Heart right ventricle (tissue), 16 donors: ENCODE measurements around the gene SP100. TPM values are rescaled to one million over a fixed set of nuclear protein-coding genes. Genes with fewer than 3 reads are reported as not detected.

Experiments used
- ATAC-seq, 8 donors: fragments of 200-7000 bp; cut with Tn5 transposase; one replicate each; pipeline ENCODE4 v1.9.1; 2020; ENCODE audit warnings: mild to moderate bottlenecking in 8 of 8, moderate library complexity in 8 of 8, moderate number of reproducible peaks in 1 of 8
- DNase-seq, 2 donors: peaks; one replicate each; pipeline ENCODE4 v3.0.0-alpha.2; 2020
- H3K27ac ChIP-seq, 10 donors: fragments of 200-600 bp; sonication (generic) in 2 of 10; one replicate each; pipeline versions ENCODE4 v1.5.0 to v1.8.0; 2020 to 2022; ENCODE audit warnings: mild to moderate bottlenecking in 3 of 10
- H3K27me3 ChIP-seq, 7 donors: fragments of 200-600 bp; one replicate each; pipeline ENCODE4 v1.8.0; 2021 to 2022; ENCODE audit warnings: mild to moderate bottlenecking in 2 of 7
- H3K36me3 ChIP-seq, 9 donors: fragments of 200-600 bp; sonication (generic) in 1 of 9; one replicate each; pipeline versions ENCODE4 v1.5.0 to v1.8.0; 2020 to 2022; ENCODE audit warnings: mild to moderate bottlenecking in 2 of 9
- H3K4me1 ChIP-seq, 9 donors: fragments of 200-600 bp; sonication (generic) in 1 of 9; one replicate each; pipeline versions ENCODE4 v1.5.0 to v1.8.0; 2020 to 2022; ENCODE audit warnings: mild to moderate bottlenecking in 4 of 9
- H3K4me3 ChIP-seq, 10 donors: fragments of 200-600 bp; sonication (generic) in 2 of 10; one replicate each; pipeline versions ENCODE4 v1.5.0 to v1.8.0; 2020 to 2022; ENCODE audit warnings: mild to moderate bottlenecking in 7 of 10, moderate library complexity in 2 of 10
- H3K9me3 ChIP-seq, 11 donors: fragments of 200-600 bp in 10 of 11; sonication (generic) in 2 of 11; one replicate each; pipeline versions ENCODE4 v1.5.0 to v1.8.0; 2013 to 2022; ENCODE audit warnings: mild to moderate bottlenecking in 2 of 11, control low read depth in 1 of 11, moderate library complexity in 1 of 11
- WGBS, 2 donors: extraction: QIAGEN DNeasy Blood & Tissue Kit; methylation state at CpG; one replicate each; pipeline ENCODE4 v1.1.7; 2013; ENCODE audit warnings: inconsistent platforms in 1 of 2; 5-methylcytosine and 5-hydroxymethylcytosine counted together
- intact Hi-C, 10 donors: fragments of 100-400 bp; cut with DNase I; formaldehyde crosslinking; loops; one replicate each; pipeline versions ENCODE4 v1.11.1 to v1.14.2; 2022
- polyA plus RNA-seq, 2 donors: library from polyadenylated mRNA; stranded (reverse); fragments of 200-250 nt; gene quantifications; one replicate each; pipeline ENCODE4 v1.2.3, GENCODE V29; 2013
- total RNA-seq, 10 donors: library from RNA; stranded (reverse); fragmentation: NEBNext Ultra II Directional in 3 of 10; extraction: Animal tissue kit (Norgen Biotek cat#: 25700) in 3 of 10; gene quantifications; one replicate each; pipeline versions ENCODE4 v1.2.1 to v1.2.4, GENCODE V29; 2021 to 2023
- TF ChIP-seq, protein P1 (sequence below), 9 donors: fragments of 200-600 bp; sonication (generic) in 2 of 9; IDR thresholded peaks; one replicate each; pipeline versions ENCODE4 v1.5.0 to v1.8.0; 2021 to 2022; ENCODE audit warnings: antibody characterized with exemption in 9 of 9, mild to moderate bottlenecking in 5 of 9, moderate library complexity in 1 of 9
- donor health status: Arrhythmogenic right ventricular cardiomyopathy.
- donor health status: ischemic (EF 13 %, LVEDD 7.1; RV severe dilation, severe dysfunction).
- donor health status: healthy with polysubstance abuse.
- donor health status: DM: no; HTN: yes; CAD: no.
- donor health status: DM: no; HTN: no; CAD: no.
- donor health status: ischemic (EF 25% LVEDD 6.9; RV normal size, moderate dysfunction).
- donor health status: ischemic (EF 25% LVEDD 5.7; RV mildly dilated, moderate dysfunction).
- donor health status: healthy.
- donor health status: DM: yes; HTN: yes; CAD: no.
- donor health status: Ischemic cardiomyopathy.
- donor health status: ischemic (EF 35%, LVEDD 5.7; RV mildly dilated, moderate dysfunction).
- donor health status: nonischemic (EF 11% LVEDD 7.7; RV severe dilation, severe dysfunction).
- donor health status: DM: yes; HTN: yes; CAD: no.
- donor health status: PGD.
- donor health status: ischemic (EF 29% LVEDD 5.4; RV normal size, mild dysfunction).
- donor health status: nonischemic (EF 23%, LVEDD 6.1; RV moderate dilation, normal function).

SP100 gene
- total and polyA plus RNA-seq, 12 donors = 20.3 to 123 (median 57.7) TPM

DNA sequence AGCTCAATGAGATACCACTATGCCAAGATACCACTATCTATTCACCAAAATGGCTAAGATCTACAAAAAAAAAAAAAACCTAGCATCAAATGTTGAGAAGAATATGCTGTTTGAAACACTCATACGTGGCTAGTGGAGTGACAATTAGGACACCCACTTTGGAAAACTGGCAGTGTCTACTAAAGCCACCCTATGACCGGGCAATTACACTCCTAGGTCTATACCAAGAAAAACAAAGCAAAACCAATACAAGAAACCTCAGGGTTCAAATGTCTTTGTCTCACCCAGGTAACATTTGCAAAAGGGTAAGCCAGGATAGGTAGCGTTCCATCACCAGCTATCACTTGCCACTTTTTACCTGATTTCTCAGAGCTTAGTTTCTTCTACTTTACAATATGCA, 173.0 kb downstream of the SP100 start:
- 91 to 94% methylated on average over 3 of the region's 3 CpGs for WGBS, 2 donors
- Histone ChIP-seq H3K4me1 (peaks cover 0 to 3% (median 0%) of the 10 kb centered on the region in 9 donors), H3K27ac (no peak overlapping the region), H3K9me3 (no peaks in the 10 kb centered on the region), H3K36me3 (no peaks in the 10 kb centered on the region), H3K4me3 (no peak overlapping the region), H3K27me3 (peaks cover 0 to 6% (median 0%) of the 10 kb centered on the region in 7 donors)
- TF ChIP-seq, protein P1, sequence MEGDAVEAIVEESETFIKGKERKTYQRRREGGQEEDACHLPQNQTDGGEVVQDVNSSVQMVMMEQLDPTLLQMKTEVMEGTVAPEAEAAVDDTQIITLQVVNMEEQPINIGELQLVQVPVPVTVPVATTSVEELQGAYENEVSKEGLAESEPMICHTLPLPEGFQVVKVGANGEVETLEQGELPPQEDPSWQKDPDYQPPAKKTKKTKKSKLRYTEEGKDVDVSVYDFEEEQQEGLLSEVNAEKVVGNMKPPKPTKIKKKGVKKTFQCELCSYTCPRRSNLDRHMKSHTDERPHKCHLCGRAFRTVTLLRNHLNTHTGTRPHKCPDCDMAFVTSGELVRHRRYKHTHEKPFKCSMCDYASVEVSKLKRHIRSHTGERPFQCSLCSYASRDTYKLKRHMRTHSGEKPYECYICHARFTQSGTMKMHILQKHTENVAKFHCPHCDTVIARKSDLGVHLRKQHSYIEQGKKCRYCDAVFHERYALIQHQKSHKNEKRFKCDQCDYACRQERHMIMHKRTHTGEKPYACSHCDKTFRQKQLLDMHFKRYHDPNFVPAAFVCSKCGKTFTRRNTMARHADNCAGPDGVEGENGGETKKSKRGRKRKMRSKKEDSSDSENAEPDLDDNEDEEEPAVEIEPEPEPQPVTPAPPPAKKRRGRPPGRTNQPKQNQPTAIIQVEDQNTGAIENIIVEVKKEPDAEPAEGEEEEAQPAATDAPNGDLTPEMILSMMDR (IDR thresholded peaks at IDR 0.05) = no peak
- intact Hi-C loops = no loop called here
- no peak for DNase-seq
- ATAC-seq = no peak

DNA sequence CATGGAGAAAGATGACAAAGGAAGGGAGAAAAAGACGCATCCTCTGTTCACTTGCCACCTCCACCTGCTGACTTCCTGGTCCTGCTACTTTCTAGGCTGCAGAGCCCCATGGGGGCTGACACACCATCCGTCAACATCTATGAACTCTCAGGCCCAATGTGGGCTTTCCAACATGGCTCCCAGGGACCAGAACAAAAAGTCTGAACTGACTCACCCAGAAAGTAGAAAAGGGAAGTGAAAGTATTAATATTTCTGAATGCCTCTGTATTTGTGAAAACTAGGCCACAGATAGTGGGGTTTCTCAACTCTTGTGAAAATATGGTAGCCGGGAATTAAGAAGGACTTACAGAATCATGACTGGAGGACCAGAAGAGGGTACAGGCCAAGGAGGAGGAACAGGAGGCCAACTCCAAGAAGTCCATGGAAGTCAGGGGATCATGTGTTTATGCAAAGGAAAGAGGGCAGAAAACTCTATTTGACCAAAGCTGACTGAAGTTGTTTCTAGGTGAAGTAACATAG, 173.6 kb downstream of the SP100 start:
- ATAC-seq (no peak), DNase-seq (no peak)
- 86 to 94% methylated on average over 3 of the region's 3 CpGs for WGBS, 2 donors
- peaks cover 0 to 8% (median 0%) of the 10 kb centered on the region in 7 donors for H3K27me3 ChIP-seq
- intact Hi-C loops = no loop called here
- H3K27ac ChIP-seq = no peak overlapping the region
- H3K36me3 ChIP-seq = no peaks in the 10 kb centered on the region
- H3K4me1 ChIP-seq = peaks cover 0 to 3% (median 0%) of the 10 kb centered on the region in 9 donors
- H3K4me3 ChIP-seq = no peak overlapping the region
- H3K9me3 ChIP-seq = no peaks in the 10 kb centered on the region
- TF ChIP-seq, protein P1 (IDR thresholded peaks at IDR 0.05) = no peak

DNA sequence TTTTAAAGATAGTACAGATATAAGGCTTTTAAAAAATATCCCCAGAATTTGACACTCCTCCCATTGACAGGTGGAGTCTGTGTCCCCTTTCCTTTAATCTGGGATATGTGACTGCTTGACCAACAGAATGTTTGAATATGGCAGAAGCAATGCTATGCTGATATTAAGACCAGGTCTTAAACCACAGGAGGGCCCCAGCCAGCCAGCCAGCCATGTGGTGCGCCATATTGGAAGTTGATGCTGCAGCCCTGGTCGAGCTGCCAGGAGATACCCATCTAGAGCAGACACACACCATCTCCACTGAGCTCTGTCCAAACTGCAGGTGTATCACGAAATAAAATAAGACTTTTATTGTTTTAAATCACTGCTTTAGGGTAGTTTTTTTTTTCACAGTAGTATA, 174.3 kb downstream of the SP100 start:
- peaks cover 0 to 8% (median 0%) of the 10 kb centered on the region in 7 donors for H3K27me3 ChIP-seq
- H3K4me1 ChIP-seq = peaks cover 0 to 3% (median 0%) of the 10 kb centered on the region in 9 donors
- 77 to 92% methylated on average over 3 of the region's 3 CpGs for WGBS, 2 donors
- intact Hi-C loops = no loop called here
- DNase-seq = no peak
- no peak for ATAC-seq
- no peak overlapping the region for H3K27ac ChIP-seq
- no peak overlapping the region for H3K4me3 ChIP-seq
- H3K36me3 ChIP-seq = no peaks in the 10 kb centered on the region
- TF ChIP-seq, protein P1 (IDR thresholded peaks at IDR 0.05) = no peak
- H3K9me3 ChIP-seq = no peaks in the 10 kb centered on the region

DNA sequence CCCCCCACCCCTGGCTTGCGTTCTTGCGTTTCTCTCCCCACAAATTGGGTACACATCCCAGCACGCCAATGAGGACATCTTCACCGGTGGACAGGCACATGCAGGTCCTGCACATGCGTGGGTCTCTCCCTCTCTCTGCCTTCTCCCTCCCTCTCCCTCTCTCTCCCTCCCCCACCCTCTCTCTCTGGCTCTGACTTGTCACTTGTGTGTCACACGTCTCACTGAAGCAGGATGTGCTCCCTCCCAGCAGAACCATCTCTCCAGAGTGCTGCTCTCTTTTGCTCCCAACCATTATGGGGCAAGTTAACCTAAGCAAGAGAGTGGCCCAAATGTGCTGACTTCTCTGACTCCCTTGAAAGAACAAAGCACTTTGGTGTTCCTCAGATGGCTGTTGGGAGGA, 175.8 kb downstream of the SP100 start:
- peaks cover 0 to 8% (median 0%) of the 10 kb centered on the region in 7 donors for H3K27me3 ChIP-seq
- TF ChIP-seq, protein P1 (IDR thresholded peaks at IDR 0.05) = no peak
- no peak overlapping the region for H3K27ac ChIP-seq
- DNase-seq (no peak), ATAC-seq (no peak)
- H3K4me3 ChIP-seq = no peak overlapping the region
- no peaks in the 10 kb centered on the region for H3K9me3 ChIP-seq
- intact Hi-C loops = no loop called here
- 78 to 82% methylated on average over 6 of the region's 6 CpGs for WGBS, 2 donors
- H3K36me3 ChIP-seq = no peaks in the 10 kb centered on the region
- H3K4me1 ChIP-seq = peaks cover 0 to 3% (median 0%) of the 10 kb centered on the region in 9 donors
